Measurements from ENCODE around the gene RSRC2.
"Not testable (repeated sequence)": the region's sequence is repeated elsewhere in the genome, so short reads cannot be mapped to it uniquely, and the experiment has no call there.

The RSRC2 gene

DNA sequence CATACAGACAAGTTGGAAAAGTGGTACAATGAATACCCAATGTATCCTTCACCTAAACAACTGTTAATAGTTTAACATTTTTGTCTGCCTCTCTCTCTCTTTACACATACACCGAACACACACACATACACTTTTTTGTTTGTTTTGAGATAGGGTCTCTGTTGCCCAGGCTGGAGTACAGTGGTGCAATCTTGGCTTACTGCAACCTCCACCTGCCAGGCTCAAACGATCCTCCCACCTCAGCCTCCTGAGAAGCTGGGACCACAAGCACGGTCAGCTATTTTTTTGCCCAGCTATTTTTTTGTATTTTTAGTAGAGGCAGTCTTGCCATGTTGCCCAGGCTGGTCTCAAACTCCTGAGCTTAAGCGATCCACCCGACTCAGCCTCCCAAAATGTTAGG, 42.8 kb downstream of the RSRC2 start:
- DNase-seq, result no peak

DNA sequence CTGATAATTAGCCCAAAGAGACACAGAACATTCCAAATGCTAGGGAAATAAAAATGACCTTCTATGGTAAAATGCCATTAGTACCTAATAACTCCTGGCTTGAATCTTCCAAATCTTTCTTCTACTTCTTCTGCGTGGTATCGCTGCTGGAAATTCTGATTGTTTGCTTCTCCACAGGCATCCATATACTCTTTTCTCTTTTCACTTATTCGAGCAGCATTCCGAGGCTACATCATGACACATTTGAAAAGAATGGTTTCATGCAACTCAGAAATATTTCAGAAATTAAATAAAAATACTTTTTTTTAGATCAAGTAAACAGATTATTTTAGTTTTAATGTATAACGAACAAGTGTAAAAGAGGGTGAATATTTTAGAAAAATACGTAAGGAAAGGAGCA, 44.9 kb downstream of the RSRC2 start:
- no peak for DNase-seq

DNA sequence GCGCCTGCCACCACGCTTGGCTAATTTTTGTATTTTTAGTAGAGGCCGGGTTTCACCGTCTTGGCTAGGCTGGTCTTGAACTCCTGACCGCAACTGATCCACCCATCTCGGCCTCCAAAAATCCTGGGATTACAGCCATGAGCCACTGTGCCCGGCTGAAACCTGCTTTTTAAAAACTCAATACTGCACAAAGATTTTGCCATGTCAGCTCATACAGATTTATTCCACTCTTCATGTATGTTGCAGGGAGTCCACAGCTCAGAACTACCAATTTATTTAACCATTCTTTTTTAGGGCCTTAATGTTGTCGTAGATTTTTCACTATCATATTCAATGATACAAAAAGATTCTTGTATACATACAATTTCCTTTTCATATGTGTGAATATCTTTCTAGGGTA, 46.0 kb downstream of the RSRC2 start:
- no peak for DNase-seq

DNA sequence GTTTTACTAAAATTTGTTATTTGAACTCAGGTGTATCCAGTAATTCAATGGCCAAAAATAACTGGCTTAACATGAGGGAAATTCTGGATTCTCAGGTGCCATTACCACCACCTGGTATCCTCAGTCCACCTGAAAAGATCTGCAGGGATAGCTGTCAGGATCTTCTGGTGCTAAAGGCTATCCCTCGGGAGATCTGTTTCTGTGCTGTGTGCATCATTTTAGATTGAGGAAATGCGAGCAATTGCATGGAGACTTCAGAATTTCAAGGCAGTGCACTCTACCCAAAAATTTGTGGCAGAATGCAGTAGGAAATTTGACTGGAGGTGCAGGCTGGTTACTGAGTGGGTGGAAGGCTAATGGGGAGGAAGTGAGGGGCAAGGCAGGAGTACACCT, 52.4 kb downstream of the RSRC2 start:
- DNase-seq, result no peak

DNA sequence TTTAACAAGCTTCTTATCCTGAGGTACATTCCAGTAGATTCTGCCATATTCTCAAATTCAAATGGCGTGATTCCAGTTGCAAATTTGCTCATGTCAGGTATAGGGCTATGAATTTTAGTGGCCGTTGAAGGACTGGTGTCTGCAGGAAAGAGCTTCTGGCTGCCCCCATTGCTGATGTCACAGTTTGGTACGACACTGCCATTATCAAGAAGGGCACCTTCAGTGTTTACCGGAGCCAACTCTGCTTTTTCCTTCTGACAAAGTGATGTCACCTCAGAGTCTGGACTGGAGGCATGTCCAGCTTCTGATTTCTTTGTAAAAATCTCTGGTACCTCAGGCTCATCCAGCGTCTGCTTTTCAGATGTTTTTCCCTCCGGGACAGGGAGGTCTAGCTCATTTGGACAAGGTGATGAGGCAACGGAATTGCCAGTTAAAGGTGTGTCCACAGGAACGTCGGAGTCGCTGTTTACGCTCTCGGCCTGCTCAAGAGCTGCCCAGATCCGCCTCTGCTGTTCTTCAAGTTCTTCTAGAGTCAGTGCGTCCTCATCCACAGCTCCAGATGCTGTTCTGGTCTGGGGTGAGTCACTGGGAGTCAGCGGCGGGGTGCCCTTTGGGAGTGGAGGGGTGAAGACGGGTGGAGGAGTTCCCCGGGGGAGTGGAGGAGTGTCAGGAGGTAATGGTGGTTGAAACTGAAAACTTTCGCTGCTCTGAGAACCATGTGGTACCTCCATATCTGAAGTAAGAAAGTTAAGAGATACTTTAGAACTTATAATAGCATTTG, 53.0 kb downstream of the RSRC2 start:
- DNase-seq, result no peak

DNA sequence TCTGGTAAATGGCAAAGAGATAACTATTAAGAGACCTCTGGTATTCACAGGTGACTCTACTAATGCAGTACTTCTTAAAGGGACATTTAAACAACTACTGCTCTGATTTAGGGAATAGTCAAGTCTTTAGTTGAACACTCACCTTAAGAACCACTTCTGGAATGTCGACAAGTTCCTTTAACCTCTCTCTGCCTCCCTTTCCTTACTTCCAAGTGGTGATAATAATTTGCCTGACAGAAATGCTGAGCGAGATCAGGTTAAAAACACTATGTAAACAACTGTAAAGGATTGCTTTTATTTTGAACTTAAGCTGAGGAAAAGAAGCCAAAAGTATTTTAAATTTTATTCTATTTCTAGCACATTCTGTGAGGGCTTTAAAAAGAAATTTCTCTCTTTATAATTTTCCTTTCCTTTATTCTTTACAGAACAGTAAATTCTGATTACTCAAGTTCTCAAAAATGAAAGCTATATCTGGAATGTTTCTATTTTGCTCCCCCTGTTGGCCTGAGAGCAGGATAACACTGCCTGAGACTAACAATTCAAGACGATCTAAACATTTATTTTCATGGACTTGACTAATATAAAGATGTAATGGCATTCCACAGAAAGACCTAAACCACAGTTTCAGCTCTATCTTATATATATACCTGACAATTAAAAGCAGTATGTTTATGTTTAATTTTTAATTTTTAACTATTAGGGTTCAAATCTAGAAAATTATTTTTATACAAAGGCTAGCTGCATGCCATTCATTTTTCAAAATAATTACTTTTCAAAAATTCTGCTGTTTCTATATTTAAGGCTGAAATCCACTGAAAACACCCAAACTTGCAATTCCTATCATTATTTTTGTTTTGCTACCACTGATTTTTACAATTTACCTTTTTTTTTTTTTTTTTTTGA, 55.2 kb downstream of the RSRC2 start:
- DNase-seq, result peak; percentile 69

DNA sequence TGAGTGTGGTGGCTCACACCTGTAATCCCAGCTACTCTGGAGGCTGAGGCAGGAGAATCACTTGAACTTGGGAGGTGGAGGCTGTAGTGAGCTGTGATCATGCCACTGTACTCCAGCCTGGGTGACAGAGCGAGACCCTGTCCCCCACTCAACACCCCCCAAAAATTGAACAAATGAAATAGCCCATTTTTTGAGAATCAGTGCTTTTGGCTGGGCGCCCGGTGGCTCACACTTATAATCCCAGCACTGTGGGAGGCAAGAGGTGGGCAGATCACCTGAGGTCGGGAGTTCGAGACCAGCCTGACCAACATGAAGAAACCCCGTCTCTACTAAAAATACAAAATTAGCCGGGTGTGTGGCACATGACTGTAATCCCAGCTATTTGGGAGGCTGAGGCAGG, 56.2 kb downstream of the RSRC2 start:
- DNase-seq, result not testable (repeated sequence)

DNA sequence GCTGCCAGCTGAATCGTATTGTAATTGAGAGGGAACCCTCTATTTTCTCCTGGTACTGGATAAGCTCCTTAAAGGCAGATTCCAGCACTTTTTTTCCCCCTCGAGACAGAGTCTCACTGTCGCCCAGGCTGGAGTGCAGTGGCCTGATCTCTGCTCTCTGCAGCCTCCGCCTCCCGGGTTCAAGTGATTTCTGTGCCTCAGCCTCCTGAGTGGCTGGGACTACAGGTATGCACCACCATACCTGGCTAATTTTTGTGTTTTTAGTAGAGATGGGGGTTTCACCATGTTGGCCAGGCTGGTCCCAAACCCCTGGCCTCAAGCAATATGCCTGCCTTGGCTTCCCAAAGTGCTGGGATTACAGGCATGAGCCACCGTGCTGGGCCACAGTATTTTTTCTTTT, 56.9 kb downstream of the RSRC2 start:
- DNase-seq, result not testable (repeated sequence)

DNA sequence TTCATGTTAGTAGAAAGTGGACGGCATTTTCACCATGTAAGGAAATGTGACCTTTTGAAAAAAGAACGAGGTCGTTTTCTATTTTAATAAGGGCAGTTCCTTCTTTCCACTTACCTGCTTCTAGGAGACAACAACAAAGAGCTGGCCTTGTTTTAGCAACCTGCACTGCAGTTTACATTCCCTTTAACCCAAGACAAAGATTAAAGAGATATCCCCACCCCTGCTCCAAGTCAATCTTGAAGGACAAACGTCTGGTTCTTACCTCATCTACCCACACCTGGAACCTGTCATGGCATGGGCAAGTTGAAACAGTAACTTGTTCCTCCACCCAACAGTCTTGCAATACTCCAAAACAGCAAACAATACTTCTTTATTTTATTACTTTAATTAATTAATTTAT, 58.8 kb downstream of the RSRC2 start:
- DNase-seq, result no peak

DNA sequence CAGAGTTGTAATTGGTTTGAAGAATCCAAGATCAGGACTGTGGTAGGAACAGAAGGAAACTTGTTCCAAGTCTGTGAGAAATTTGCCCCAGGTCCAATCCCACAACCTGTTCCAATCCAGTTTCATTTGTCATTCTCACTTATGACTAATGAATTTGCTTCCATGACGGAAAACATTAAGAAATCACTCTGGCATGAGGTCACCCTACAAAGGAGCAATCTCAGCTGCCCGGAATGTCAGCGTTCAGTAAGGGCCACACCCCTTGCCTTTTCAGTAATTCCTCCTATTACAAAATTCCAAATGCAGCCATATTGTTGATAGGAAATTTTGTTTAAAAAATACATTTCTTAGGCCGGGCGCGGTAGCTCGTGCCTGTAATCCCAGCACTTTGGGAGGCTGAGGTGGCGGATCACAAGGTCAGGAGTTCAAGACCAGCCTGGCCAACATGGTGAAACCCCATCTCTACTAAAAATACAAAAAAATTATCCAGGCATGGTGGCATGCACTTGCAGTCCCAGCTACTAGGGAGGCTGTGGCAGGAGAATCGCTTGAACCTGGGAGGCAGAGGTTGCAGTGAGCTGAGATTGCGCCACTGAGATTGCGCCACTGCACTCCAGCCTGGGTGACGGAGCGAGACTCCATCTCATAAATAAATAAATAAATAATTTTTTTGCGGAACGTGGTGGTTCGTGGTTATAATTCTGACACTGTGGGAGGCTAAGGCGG, 62.3 kb downstream of the RSRC2 start:
- not testable (repeated sequence) for DNase-seq

DNA sequence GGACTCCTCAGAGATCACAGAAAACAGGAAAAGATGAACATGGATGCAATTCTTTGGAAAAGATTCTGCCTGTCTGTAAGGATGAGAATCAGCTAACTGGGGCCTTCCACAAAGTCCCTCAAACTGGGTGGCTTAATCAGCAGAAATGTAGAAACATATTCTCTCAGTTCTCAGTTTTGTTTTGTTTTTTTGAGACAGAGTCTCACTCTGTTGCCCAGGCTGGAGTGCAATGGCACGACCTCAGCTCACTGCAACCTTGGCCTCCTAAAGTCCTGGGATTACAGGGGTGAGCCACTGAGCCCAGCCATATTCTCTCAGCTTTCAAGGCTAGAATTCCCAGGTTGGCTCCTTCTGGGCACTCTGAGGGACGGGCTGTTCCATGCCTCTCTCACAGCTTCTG, 66.1 kb downstream of the RSRC2 start:
- no peak for DNase-seq

DNA sequence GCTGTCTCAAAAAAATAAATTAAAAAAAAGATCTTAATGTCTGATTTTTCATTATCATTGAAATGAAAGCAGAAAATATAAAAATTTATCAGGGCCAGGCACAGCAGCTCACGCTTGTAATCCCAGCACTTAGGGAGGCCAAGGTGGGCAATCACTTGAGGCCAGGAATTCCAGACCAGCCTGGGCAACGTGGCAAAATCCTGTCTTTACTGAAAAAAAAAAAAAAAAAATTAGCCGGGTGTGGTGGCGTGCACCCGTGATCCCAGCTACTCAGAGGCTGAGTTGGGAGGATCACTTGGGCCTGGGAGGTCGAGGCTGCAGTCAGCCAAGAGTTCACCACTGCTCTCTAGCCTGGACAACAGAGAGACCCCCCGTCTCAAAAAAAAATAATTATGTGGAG, 66.7 kb downstream of the RSRC2 start:
- no peak for DNase-seq

DNA sequence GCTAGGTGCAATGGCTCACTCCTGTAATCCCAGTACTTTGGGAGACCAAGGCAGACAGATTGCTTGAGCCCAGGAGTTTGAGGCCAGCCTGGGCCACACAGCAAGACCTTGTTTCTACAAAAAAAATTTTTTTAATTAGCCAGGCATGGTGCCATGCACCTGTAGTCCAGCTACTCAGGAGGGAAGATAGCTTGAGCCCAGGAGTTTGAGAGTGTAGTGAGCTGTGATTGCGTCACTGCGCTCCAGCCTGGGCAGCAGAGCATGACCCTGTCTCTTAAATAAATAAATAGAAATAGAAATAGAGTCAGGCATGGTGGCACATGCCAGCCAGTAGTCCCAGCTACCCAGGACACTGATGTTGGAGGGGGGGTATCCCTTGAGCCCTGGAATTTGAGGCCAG, 67.5 kb downstream of the RSRC2 start:
- no peak for DNase-seq

DNA sequence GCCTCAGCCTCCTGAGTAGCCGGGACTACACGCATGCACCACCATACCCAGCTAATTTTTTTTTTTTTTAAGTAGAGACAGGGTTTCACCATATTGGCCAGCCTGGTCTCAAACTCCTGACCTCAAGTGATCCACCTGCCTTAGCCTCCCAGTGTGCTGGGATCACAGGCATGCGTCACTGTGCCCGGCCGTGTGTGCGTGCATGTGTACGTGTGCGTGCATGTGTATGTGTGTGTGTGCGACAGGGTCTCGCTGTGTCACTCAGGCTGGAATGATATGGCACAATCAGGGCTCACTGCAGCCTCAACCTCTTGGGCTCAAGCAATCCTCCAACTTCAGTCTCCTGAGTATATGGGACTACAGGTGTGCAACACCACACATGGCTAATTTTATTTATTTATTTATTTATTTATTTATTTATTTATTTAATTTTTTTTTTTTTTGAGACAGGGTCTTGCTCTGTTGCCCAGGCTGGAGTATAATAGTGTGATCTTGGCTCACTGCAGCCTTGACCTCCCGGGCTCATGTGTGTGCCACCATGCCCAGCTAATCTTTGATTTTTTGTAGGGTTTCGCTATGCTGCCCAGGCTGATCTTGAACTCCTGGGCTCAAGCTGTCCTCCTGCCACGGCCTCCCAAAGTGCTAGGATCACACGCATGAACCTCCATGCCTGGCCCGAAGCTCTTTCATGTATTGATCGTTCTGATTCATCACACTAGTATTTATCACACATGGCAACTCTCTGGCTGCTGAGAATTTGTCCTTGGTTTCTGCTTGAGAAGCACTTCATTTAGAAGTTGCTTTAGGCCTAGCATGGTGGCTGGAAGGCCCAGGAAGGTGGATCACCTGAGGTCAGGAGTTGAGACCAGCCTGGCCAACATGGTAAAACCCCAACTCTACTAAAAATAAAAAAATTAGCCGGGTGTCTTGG, 68.4 kb downstream of the RSRC2 start:
- DNase-seq, result no peak

DNA sequence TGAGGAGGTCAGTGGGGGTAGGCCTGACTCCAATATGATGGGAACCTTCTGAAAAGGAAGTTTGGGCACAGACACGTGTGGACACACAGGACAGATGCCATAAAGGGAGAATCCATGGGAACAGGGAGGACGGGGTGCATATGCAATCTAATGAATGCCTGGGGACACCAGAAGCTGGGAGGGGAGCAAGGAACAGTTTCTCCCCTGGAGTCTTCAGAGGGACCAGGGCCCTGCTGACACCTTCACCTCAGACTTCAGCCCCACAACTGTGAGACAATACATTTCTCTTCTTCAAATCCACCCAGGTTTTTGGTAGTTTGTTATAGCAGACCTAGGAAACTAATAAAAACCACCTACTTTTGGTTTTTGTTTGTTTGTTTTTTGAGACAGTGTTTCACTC, 69.1 kb downstream of the RSRC2 start:
- no peak for DNase-seq

DNA sequence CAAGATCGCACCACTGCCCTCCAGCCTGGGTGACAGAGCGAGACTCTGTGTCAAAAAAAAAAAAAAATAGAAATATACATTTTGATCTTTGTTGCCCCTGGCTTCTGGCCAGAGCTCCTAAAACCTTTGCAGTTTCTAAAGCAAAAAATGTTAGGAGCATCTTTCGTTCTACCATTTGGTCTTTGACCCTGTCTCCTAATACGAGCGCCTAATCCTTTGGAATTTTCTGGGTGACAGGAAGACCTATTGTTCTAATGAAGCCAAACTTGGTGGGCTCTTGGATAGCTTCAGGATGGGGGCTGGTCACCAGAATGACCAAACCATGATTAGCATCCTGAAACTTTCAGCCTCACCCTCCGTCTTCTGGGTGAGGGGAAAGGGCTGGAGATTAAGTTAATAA, 72.0 kb downstream of the RSRC2 start:
- no peak for DNase-seq

DNA sequence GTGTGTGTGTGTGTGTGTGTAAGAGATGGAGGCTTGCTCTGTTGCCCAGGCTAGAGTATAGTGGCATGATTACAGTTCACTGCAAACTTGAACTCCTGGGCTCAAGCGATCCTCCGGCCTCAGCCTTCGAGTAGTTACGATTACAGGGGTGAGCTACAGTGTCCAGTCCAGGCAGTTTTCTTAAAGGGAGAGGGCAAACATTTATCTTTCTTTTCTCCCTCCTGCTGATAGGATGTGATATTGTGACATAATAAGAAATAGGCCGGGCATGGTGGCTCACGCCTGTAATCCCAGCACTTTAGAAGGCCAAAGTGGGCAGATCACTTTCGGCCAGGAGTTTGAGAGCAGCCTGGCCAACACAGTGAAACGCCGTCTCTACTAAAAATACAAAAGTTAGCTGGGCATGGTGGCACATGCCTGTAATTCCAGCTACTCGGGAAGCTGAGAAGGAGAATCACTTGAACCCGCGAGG, 72.5 kb downstream of the RSRC2 start:
- DNase-seq, result no peak

Measured in hematopoietic multipotent progenitor cell treated with erythropoietin and hydrocortisone succinate and interleukin-3 and kit ligand, for 8 days (in vitro differentiated cells).